GM19328 (cell line): Measurements from ENCODE around the gene SYT2.
"Not testable (repeated sequence)": the region's sequence is repeated elsewhere in the genome, so short reads cannot be mapped to it uniquely, and the experiment has no call there.

Experiments
- ATAC-seq: cut with Tn5 transposase; IDR thresholded peaks from one replicate; pipeline ENCODE4 v1.9.1; 2021; ENCODE audit warnings: mild to moderate bottlenecking, moderate library complexity; ENCODE audit not compliant: unreplicated experiment

SYT2 gene

DNA sequence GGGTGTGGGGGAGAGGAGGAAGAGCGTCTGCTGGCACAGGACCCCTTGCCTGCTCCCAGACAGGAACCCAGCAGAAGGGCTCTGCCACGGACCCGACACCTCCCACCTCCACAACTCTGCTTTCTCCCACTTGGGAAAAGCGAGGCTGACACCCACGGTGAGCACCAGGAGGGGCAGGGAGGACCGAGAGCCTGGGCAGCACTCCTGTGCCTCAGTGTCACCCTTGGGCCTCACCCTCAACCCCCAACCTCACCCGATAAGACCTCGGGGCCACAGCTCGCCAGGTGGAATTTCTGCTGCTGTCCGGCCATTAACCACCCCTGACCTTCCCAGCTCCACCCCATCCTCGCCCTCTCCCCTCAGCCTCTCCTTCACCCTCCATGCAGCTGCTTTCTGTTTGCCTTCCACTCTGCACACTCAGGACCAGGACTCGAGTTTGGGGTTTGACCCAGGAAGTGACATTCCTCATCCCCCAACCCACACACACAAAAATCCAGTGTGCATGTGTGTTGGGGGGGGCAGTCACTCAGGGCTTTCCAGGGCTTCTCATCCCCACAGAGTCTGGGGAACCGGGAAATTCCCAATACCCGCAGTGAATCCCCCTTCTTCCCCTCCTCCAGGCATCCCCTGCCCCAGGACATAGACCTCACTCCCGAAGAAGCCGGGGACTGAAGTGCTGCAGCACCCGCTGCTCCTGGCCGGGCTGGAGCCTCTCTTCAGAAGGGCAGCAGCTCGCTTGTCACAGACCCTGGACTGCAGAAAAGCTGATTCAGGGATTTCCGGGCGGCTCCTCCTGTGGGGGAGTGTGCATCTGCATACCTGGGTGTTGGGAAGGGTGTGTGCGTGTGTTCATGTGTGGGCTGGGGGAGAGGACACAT, 65.8 kb downstream of the SYT2 start:
- ATAC-seq, result no peak

DNA sequence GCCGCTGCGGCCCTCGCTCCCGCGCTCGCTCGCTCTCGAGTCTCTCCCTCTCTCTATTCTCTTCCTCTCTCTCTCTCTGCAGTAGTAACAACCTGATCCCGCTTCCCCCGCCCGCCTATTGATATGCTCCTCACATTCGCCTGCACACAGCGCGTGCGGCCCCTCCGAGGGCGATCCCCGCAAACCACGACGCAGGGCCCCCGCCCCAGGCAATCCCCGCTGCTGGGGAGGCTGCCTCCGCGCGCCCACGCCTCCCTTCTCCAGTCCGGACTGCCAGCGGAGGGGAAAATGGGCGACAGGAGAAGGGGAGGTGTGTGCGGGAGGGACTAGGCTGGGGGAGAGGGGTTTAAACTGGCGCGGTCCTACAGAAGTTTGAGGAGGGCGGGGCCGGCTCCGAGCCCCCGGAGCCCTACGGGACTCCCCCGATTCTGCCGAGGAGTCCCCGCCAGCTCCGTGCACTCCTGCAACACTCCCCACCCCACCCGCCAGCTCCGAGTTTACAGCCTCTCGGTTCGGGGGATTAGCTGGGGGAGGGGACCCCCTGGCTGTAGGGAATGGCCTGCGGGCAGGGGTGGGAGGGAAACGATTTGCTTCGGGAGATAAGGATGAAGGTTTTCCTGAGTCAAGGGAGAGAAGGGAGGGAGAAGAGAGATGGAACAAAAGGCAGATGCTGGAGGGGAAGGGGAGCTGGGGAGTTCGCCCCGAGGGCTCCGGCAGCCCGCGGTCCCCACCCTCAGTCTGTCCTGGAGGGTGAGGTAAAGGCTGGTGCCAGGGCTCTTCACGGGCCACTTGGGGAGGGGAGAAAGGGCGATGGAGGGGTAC, 66.6 kb downstream of the SYT2 start:
- no peak for ATAC-seq

DNA sequence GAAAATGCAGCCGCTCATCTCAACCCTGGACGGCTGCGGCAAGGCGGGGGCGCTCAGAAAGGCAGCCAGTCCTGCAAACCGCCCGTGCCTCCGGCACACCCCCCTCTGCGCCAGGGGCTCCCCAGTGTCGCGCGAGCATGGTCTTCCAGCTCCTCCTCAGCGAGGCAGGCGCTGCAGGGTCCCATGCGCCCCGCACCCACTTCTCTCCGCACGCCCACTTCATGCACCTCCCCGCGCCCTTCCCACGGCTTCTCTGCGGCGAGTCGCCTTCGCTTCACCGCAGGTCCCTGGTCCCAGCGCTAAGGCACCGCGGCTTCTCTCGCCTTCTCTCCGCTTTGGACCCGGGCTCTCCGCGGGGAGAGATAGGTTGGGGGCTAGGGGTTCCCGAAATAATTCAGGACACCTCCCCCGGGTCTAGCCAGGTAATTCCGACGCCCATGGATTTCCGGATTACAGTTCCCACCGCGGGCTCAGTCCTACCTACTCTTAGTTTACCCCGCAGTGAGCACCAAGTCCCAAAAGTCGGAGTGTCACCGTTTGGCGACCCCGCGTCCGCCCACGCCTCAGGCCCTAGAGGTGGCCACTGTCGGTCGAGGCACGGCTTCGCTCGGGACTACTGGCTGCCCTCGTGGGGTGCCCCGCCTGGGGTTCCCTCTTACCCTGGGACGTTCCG, 67.5 kb downstream of the SYT2 start:
- no peak for ATAC-seq

DNA sequence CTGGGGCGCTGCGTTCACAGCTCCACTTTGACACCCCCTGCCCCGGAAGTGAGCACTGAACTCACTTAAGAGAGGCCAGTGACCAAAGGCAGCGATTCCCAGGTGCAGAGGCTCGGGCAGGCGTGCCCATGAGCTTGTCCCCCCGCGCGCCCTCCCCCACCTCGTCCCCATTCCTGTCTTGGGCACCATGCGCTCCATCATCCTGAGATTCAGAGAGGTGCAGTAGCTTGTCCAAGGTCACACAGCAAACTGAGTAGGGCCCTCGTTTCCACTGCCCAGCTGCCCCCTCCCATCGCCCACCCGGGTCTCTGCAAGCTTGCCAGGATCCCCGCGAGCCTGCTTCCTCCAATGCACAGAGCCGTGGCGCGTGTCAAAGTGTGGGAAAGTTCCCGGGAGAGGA, 68.0 kb downstream of the SYT2 start:
- ATAC-seq, result no peak

DNA sequence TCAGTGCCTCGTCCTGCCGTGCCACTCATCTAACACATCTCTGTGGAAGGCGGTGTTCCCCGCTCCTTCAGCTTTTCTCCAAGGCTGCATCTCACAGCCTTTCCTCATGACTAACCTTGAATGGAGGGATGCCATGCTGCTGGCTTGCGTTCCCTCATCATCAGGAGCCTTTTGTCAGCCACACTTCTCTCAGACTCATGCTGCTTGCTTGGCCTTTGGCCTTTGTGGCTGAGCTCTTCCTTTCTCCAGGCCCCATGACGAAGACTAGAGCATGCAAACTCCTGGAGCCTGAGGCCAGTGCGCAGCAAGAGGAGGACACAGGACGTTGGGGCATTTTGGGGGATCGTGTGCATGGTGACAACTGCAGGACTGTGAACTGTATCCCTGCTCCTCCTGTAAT, 70.8 kb downstream of the SYT2 start:
- no peak for ATAC-seq

DNA sequence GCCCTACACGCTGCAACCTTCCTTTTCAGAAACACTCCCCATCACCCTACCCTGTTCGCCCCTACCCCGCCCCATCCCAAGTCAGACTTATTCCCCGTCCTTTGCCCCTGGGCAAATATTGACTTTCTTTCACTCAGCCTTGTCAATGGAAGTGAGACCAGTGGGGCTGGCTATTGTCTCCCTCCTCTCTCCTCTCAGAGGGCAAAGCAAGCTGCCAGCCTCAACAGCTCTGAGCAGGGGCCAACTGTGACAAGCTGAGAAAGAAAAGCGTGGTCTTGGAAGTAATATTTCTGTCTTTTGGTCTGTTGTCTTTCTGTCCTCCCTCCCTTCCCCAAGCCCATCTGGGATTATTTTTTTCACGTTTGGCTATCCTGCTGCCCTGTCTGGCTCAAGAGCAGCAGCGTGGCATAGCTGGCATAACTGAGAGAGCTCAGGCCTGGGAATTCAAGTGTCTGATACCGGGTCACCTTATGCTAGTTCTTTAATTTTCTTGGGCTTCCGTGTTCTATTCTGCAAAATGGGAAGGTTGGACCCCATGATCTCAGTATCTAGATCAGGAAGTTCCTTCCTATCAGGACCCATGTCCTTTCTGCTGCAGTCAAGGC, 71.5 kb downstream of the SYT2 start:
- ATAC-seq, result not testable (repeated sequence)

DNA sequence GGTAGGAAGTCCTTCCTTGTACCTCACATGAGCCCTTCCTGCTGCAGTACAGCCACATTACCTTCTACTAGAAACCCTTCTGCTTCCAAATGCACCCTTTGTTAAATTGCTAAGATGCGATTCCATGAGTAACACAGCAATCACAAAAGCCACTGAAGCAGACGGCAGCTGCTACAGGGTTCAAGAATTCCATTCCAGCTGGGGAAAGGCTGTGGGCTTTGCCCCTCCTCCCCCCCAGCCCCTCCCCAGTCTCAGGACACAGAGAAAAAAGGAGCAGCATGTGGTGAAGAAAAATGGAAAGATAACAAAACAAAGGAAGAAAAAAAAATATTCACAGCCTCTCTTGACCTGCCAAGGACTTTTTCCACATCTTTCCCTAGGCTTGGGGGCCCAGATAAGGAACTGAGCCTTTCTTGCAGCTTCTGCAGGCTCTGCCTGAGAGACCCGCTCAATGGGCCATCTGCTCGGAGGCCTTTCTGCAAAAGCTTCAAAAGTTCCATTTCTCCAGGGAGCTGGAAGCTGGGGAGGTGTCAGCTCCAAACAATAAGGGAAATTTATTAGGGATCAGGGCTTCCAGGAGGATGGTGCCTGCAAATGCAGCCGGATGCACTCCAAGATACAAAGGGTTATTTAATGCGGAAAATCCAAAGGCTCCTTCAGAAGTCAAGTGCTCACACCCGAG, 72.1 kb downstream of the SYT2 start:
- ATAC-seq, result no peak

DNA sequence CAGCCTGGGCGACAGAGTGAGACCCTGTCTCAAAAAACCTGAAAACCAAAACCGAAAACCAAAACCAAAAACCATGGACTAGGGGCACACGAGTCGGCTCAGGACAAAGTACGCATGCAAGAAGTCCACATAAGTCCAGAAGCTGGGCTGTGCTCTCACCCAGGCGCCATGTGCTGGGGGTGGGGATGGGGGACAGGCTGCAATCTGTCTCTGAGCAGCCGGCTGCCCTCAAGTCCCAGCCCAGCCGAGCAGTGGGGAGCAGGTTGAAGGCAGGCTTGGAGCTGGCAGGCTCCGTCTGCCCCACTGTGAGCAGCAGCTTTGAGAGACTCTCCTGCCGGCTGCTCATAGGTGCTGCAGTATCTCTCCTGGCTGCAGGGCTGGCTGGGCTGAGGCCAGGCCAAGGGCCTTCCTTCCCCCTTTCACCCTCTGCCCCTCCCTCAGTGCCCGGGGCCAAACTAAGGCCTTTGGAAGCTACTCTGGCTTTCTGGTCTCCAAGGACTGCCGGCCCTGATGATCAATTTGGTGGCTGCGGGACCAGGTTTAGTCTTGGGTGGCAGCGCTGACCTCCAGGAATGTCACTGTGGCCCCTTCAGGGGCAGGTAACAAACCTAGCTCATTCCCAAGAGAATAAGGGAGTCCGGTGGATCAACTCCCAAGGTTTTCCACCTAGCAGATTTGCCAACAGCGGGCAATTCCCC, 72.8 kb downstream of the SYT2 start:
- ATAC-seq, result not testable (repeated sequence)

DNA sequence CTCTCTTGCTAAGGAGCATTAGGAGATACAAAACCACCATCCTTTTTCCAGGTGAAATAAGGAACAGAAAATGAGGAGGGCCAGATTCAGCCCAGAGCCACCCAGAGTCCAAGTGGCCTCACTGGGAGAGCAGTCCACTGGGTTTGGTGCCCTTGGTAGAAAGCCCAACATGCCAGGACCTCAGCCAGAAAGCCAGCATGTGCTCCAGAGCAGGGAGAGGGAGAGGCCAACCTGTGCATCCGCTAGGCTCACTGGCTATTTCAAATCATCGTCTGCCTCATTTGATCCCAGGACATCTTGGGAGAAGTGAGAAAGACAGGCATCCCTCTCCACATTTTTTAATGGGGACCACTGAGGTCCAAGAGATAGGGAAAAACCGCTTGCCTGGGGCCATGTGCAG, 74.1 kb downstream of the SYT2 start:
- ATAC-seq, result not testable (repeated sequence)

DNA sequence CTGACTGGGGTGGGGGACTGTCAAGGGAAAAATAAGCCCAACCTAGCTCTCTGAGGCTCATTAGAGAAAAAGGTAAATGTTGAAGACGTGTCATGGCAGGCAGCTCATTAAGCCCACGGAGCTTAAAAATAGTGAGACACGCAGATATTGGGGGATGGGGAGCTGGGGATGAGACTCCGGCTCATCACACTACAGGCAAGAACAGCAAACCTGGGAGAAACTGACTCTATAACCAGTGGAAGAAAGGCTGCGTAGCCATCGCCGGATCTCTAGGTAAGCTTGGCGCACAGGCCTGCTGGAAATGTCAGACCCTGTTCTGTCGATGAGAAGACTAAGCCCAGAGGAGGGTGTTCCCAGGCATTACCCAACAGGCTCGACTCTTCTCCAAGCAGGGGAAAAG, 78.0 kb downstream of the SYT2 start:
- ATAC-seq, result no peak

DNA sequence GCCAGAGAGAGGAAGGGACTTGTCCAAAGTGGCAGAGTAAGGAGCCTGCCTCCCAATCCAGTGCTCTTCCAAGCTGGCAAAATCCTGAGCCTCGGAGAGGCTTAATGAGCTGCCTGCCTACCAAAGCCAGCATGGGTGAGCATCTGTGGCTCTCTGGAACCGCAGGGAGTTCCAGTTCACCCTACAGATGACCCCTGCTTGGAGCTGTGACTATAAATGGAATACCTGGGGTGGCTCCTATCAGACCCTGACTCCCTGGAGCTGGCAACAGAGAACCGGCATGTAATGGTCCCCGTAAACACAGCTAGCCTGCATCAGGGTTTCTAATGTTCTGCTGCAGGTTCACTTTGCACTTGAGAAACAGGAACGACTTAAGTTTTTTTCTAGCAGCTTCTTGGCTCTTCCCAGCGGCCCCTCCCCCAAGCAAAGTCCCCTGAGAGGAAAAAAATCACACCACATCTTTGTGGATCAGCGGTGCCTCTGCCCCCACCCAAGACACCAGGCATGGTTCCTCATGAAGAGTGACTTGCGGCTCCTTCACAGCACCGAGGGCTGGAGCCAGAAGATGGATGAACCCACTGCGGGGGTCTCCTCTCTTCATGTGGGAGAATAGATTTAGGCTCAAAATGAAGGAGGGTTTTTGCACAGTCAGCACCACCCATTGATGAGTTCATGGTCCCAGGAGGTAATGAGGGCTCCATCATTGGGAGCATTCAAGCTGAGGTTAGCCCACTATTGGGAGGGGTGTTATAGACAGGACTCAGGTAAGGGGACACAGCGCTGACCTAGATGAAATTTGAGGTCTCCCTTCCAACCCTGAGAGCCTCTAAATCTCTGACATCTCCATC, 79.0 kb downstream of the SYT2 start:
- ATAC-seq, result no peak

DNA sequence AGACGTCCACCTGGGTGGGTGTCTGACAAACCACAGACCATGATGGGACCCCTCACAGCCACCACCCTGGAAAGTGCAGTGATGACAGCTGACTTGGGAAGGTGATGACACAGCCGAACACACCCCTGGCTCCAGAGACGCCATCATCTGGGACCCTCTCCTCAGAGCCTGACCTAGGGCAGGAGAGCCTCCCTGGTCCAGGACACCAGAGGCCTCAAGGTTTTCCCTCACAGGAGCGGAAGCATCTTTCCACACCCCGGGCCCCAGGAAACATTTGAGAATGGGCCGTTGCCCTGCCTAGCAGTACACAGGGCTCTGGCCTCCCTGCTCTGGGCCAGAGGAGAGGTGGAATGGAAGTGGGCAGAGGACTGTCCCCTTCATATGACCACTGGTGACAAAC, 79.7 kb downstream of the SYT2 start:
- no peak for ATAC-seq

DNA sequence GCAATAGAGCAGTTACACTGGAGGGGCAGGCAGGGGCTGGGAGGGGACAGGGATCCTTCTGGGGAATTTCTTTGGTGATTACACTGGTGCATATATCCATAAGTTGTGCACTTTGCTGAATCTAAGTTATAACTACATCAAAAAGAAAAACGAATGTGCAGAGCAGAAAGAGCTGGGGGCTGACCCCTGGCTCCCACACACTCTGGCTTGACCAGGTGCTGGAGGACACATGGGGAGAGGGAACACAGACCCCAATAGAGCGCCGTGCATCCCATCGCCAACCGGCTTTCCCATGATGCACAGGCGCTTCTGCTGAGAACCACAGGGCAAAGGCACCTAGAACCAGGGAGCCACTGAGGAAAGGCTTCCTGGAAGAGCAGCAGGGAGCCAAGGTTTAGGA, 80.2 kb downstream of the SYT2 start:
- ATAC-seq, result not testable (repeated sequence)

DNA sequence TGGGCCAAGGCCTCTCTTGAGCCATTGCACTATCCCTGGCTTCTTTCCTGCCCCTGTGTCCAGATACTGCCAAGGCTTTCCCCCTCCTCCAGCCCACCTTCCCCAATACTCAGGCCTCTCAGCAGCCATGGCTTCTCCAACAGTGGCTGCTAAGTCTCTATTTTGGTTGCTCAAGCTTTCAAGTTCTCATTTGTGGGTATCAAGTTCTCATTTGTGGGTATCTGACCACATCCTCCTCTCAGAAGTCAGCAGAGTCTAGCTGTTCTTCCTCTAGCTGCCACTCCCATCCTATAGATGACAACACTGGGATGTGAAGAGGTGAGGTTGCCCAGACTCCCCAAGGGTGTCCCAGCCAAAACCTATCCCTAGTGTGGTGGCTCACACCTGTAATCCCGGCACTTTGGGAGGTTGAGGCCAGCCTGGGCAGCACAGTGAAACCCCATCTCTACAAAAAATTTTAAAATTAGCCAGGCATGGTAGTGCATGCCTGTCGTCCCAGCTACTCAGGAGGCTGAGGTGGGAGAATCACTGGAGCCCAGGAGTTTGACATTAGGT, 80.9 kb downstream of the SYT2 start:
- not testable (repeated sequence) for ATAC-seq

DNA sequence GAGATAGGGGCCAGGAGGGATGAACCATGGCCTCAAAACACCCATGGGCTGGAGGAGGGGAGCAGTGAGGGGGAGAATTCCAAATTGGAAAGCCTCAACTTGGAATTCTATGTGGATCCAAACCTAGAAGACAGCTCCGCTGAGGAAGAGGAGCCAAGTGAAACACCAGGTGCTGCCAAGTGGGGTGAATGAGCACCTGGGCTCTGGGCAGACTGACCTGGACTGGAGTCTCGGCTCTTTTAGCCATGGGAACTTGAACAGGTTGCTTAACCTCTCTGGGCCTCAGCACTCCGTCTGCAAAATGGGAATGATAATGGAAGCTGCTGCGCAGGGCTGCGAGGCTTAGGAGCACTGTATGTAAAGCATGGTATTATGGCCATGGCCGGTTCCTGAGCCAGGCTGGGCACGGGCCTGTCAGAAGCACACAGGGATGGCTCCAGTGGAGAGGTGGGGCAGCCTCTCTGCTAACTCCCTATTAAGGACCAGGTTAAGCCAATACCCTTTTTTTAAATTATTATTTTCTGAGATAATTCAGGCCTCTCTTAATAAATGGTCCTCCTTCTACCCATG, 81.5 kb downstream of the SYT2 start:
- no peak for ATAC-seq

DNA sequence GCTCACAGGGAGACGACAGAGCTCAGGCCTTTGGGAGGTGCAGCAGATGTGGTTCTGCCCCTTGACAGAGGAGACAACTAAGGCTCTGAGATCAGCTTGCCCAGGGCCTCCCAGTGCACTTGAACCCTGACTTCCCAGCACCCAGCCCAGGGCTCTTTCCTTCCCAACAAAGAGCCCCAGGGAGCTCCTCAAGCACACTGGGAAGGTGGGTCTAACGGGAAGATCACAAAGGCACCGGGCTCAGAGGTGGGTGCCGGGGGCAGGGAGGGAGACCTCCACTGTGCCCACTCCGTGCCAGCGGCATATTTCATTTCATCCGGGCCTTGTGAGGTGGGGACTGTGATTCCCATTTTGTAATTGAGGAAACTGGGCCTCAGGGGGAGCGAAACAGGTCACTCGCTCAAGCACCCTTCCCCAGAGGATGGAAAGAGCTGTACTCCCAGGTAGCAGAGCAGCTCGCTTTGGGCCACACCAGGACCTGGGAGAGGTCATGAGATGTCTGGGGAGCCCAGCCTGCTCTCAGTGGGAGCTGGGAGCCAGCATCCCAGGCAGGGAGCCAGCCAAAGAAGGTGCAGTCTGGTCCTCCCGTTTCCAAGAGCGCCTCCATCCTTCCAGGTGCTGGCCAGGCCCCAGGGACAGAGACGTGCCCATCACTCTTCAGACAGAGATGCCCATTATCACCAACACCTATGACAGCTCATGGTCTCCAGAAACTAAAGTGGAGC, 82.3 kb downstream of the SYT2 start:
- no peak for ATAC-seq

DNA sequence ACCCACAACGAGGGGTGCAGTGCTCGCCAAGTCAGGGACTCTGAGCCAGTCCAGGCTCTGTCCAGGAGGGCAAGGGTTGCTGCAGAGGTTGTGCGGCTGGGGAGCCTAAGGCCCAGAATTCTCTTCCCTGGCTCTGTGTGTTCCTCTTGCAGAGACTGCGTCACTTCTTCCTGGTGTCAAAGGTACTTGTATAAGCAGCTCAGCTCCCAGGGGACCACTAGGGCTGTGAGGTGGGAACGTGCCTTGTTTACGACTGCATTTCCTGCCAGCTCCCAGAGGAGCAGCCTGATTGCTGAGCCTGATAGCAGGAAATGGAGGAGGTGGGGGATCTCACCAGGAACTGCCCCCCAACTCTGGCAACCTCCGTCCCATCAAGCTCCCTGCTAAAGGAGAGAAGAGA, 83.2 kb downstream of the SYT2 start:
- not testable (repeated sequence) for ATAC-seq
